Glutamatergic neuron (in vitro differentiated cells): Measurements from ENCODE around the gene ADCY3. TPM values are rescaled to one million over a fixed set of nuclear protein-coding genes. Genes with fewer than 3 reads are reported as not detected.

Experiments
- DNase-seq: peaks from one replicate; pipeline ENCODE4 v3.0.0; 2022
- H3K27ac Mint-ChIP-seq: one replicate; pipeline ENCODE4 v1.8.0; 2020; ENCODE audit warnings: mild to moderate bottlenecking, mixed read lengths, inconsistent platforms; ENCODE audit not compliant: unreplicated experiment
- H3K27me3 Mint-ChIP-seq: one replicate; pipeline ENCODE4 v1.8.0; 2020; ENCODE audit warnings: mild to moderate bottlenecking, moderate library complexity, mixed read lengths, inconsistent platforms; ENCODE audit not compliant: unreplicated experiment
- H3K36me3 Mint-ChIP-seq: one replicate; pipeline ENCODE4 v1.8.0; 2020; ENCODE audit warnings: mild to moderate bottlenecking, mixed read lengths, inconsistent platforms; ENCODE audit not compliant: unreplicated experiment
- H3K4me1 Mint-ChIP-seq: one replicate; pipeline ENCODE4 v1.8.0; 2020; ENCODE audit warnings: mild to moderate bottlenecking, low read depth, mixed read lengths, inconsistent platforms; ENCODE audit not compliant: unreplicated experiment
- H3K4me3 Mint-ChIP-seq: one replicate; pipeline ENCODE4 v1.8.0; 2020; ENCODE audit warnings: mild to moderate bottlenecking, mixed read lengths, inconsistent platforms; ENCODE audit not compliant: unreplicated experiment
- H3K9me3 Mint-ChIP-seq: one replicate; pipeline ENCODE4 v1.8.0; 2020; ENCODE audit warnings: mild to moderate bottlenecking, moderate library complexity, mixed read lengths, inconsistent platforms; ENCODE audit not compliant: unreplicated experiment
- total RNA-seq: library from RNA; stranded (reverse); fragmentation: NEBNext Ultra II Directional; extraction: Animal tissue kit (Norgen Biotek cat#: 25700); gene quantifications from one replicate; pipeline ENCODE4 v1.2.1, GENCODE V29; 2021; ENCODE audit not compliant: unreplicated experiment
- TF ChIP-seq, protein P1 (sequence below): fragments of 200-600 bp; sonication (generic); IDR thresholded peaks from one replicate; pipeline ENCODE4 v1.5.0; 2021; ENCODE audit not compliant: partially characterized antibody, unreplicated experiment

The ADCY3 gene
- total RNA-seq, 1 donor from 2014 or later: 76.2 TPM

GRCh38 chr2:24910245-24910644, 9.8 kb downstream of the ADCY3 start:
- H3K4me1 Mint-ChIP-seq: peaks cover 2% of the 10 kb centered on the region
- H3K27me3 Mint-ChIP-seq: peaks cover 2% of the 10 kb centered on the region
- peaks cover 6% of the 10 kb centered on the region for H3K36me3 Mint-ChIP-seq
- no peak overlapping the region for H3K27ac Mint-ChIP-seq
- DNase-seq: no peak
- no peak overlapping the region for H3K4me3 Mint-ChIP-seq
- peaks cover 4% of the 10 kb centered on the region for H3K9me3 Mint-ChIP-seq
- TF ChIP-seq, protein P1, sequence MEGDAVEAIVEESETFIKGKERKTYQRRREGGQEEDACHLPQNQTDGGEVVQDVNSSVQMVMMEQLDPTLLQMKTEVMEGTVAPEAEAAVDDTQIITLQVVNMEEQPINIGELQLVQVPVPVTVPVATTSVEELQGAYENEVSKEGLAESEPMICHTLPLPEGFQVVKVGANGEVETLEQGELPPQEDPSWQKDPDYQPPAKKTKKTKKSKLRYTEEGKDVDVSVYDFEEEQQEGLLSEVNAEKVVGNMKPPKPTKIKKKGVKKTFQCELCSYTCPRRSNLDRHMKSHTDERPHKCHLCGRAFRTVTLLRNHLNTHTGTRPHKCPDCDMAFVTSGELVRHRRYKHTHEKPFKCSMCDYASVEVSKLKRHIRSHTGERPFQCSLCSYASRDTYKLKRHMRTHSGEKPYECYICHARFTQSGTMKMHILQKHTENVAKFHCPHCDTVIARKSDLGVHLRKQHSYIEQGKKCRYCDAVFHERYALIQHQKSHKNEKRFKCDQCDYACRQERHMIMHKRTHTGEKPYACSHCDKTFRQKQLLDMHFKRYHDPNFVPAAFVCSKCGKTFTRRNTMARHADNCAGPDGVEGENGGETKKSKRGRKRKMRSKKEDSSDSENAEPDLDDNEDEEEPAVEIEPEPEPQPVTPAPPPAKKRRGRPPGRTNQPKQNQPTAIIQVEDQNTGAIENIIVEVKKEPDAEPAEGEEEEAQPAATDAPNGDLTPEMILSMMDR: no peak

GRCh38 chr2:24909555-24910177, 10.4 kb downstream of the ADCY3 start:
- no peak overlapping the region for H3K4me3 Mint-ChIP-seq
- H3K9me3 Mint-ChIP-seq: peaks cover 4% of the 10 kb centered on the region
- DNase-seq: no peak
- H3K27ac Mint-ChIP-seq: no peak overlapping the region
- H3K4me1 Mint-ChIP-seq: no peaks in the 10 kb centered on the region
- peaks cover 6% of the 10 kb centered on the region for H3K36me3 Mint-ChIP-seq
- TF ChIP-seq, protein P1: no peak
- peaks cover 2% of the 10 kb centered on the region for H3K27me3 Mint-ChIP-seq

GRCh38 chr2:24908461-24908901, 11.6 kb downstream of the ADCY3 start:
- TF ChIP-seq, protein P1: no peak
- Mint-ChIP-seq H3K9me3 (peaks cover 4% of the 10 kb centered on the region), H3K4me3 (no peak overlapping the region), H3K27me3 (no peaks in the 10 kb centered on the region), H3K27ac (no peak overlapping the region), H3K4me1 (no peaks in the 10 kb centered on the region), H3K36me3 (peaks cover 6% of the 10 kb centered on the region)
- no peak for DNase-seq

- Mint-ChIP-seq H3K4me3 (no peak overlapping the region), H3K27me3 (no peaks in the 10 kb centered on the region), H3K36me3 (peaks cover 6% of the 10 kb centered on the region), H3K4me1 (peaks cover 3% of the 10 kb centered on the region), H3K9me3 (peaks cover 3% of the 10 kb centered on the region), H3K27ac (no peak overlapping the region)
- TF ChIP-seq, protein P1: no peak
- DNase-seq: no peak
Observed at GRCh38 chr2:24907116-24907515, 12.9 kb downstream of the ADCY3 start.

GRCh38 chr2:24906466-24906865, 13.6 kb downstream of the ADCY3 start:
- peaks cover 3% of the 10 kb centered on the region for H3K4me1 Mint-ChIP-seq
- no peak overlapping the region for H3K27ac Mint-ChIP-seq
- peaks cover 6% of the 10 kb centered on the region for H3K36me3 Mint-ChIP-seq
- no peak for DNase-seq
- no peaks in the 10 kb centered on the region for H3K9me3 Mint-ChIP-seq
- H3K27me3 Mint-ChIP-seq: no peaks in the 10 kb centered on the region
- TF ChIP-seq, protein P1: no peak
- H3K4me3 Mint-ChIP-seq: no peak overlapping the region
